IMR-90 (cell line): Measurements from ENCODE around the gene TMPRSS7. TPM values are rescaled to one million over a fixed set of nuclear protein-coding genes. Genes with fewer than 3 reads are reported as not detected.
A peak's percentile ranks its signal among the peaks of the same experiment; 100 is the strongest.

Source experiments
- ATAC-seq: fragments of 200-7000 bp; cut with Tn5 transposase; 2 replicates; pipeline ENCODE4 v1.9.1; 2020; ENCODE audit warnings: low read depth, mild to moderate bottlenecking, moderate library complexity
- BruUV-seq: library from RNA; stranded (reverse); fragments of 400-500 nt; replicated peaks from 2 replicates; lab custom pipeline; 2021; lab: Mats Ljungman, UMichigan
- CTCF ChIA-PET: fragments of 300-600 bp; formaldehyde crosslinking; extraction: SDS; loops from one replicate; lab custom pipeline; 2021; ENCODE audit warnings: antibody characterized with exemption; lab: Yijun Ruan, JAX
- POLR2A ChIA-PET: fragments of 300-600 bp; sonication (Branson Sonifier 250); formaldehyde crosslinking; loops from one replicate; lab custom pipeline; 2022; ENCODE audit warnings: antibody characterized with exemption; ENCODE audit not compliant: unreplicated experiment; lab: Charles Lee
- DNase-seq: peaks from one replicate; pipeline ENCODE4 v3.0.0; 2013
- H2AFZ ChIP-seq: replicated peaks from 2 replicates; pipeline ENCODE3; 2013; ENCODE audit warnings: low read length, mild to moderate bottlenecking; ENCODE audit not compliant: poor library complexity
- H2AK5ac ChIP-seq: 2 replicates; pipeline ENCODE4 v1.6.1; 2013; ENCODE audit warnings: low read depth, low read length, inconsistent platforms
- H2AK9ac ChIP-seq: replicated peaks from 2 replicates; pipeline ENCODE3; 2013; ENCODE audit warnings: mild to moderate bottlenecking, low read depth, low read length, moderate library complexity; ENCODE audit not compliant: poor library complexity
- H2BK120ac ChIP-seq: 2 replicates; pipeline ENCODE4 v1.6.1; 2013; ENCODE audit warnings: low read depth, low read length, inconsistent platforms
- H2BK15ac ChIP-seq: 3 replicates; pipeline ENCODE4 v1.6.1; 2013; ENCODE audit warnings: low read depth, low read length, inconsistent platforms
- H2BK20ac ChIP-seq: 2 replicates; pipeline ENCODE4 v1.6.1; 2013; ENCODE audit warnings: low read depth, mild to moderate bottlenecking, inconsistent platforms, low read length, moderate library complexity
- H2BK5ac ChIP-seq: 2 replicates; pipeline ENCODE4 v1.6.1; 2013; ENCODE audit warnings: mild to moderate bottlenecking, low read depth, low read length, inconsistent platforms; ENCODE audit not compliant: poor library complexity, severe bottlenecking
- H3K14ac ChIP-seq: replicated peaks from 2 replicates; pipeline ENCODE4 v1.6.1; 2013; ENCODE audit warnings: low read depth, low read length, inconsistent platforms
- H3K18ac ChIP-seq: 2 replicates; pipeline ENCODE4 v1.6.1; 2013; ENCODE audit warnings: low read depth, low read length, control low read depth
- H3K23ac ChIP-seq: 2 replicates; pipeline ENCODE4 v1.6.1; 2013; ENCODE audit warnings: low read depth, low read length, inconsistent platforms
- H3K27ac ChIP-seq: 2 replicates; pipeline ENCODE4 v1.5.1; 2013; ENCODE audit warnings: mild to moderate bottlenecking, control low read depth, low read length; ENCODE audit not compliant: insufficient read depth
- H3K27me3 ChIP-seq: 2 replicates; pipeline ENCODE4 v1.6.1; 2013; ENCODE audit warnings: low read length; ENCODE audit not compliant: control insufficient read depth, insufficient read depth
- H3K36me3 ChIP-seq: 2 replicates; pipeline ENCODE4 v1.6.1; 2013; ENCODE audit warnings: low read length, mixed read lengths; ENCODE audit not compliant: control insufficient read depth, insufficient read depth
- H3K4ac ChIP-seq: 2 replicates; pipeline ENCODE4 v1.6.1; 2013; ENCODE audit warnings: low read depth, low read length, inconsistent platforms
- H3K4me1 ChIP-seq: 2 replicates; pipeline ENCODE4 v1.6.1; 2013; ENCODE audit warnings: low read length, mixed read lengths; ENCODE audit not compliant: control insufficient read depth, insufficient read depth
- H3K4me2 ChIP-seq: 2 replicates; pipeline ENCODE4 v1.6.1; 2013; ENCODE audit warnings: low read depth, mild to moderate bottlenecking, control low read depth, low read length, moderate library complexity
- H3K4me3 ChIP-seq: 2 replicates; pipeline ENCODE4 v1.5.1; 2013; ENCODE audit warnings: low read depth, mild to moderate bottlenecking, control low read depth, low read length, moderate library complexity; ENCODE audit not compliant: insufficient read depth
- H3K56ac ChIP-seq: 2 replicates; pipeline ENCODE4 v1.6.1; 2013; ENCODE audit warnings: low read length, inconsistent platforms; ENCODE audit not compliant: insufficient read depth; ENCODE audit errors: extremely low read depth
- H3K79me1 ChIP-seq, 2 experiments: 2 replicates each; pipeline ENCODE4 v1.6.1; 2013; ENCODE audit warnings: low read length in 2 of 2, inconsistent platforms in 1 of 2, low read depth in 1 of 2
- H3K9ac ChIP-seq: 2 replicates; pipeline ENCODE4 v1.6.1; 2013; ENCODE audit warnings: low read depth, low read length, control low read depth
- H3K9me1 ChIP-seq: 2 replicates; pipeline ENCODE4 v1.6.1; 2013; ENCODE audit warnings: low read length, inconsistent platforms; ENCODE audit not compliant: insufficient read depth
- H3K9me3 ChIP-seq: 2 replicates; pipeline ENCODE4 v1.6.1; 2013; ENCODE audit warnings: low read length; ENCODE audit not compliant: control insufficient read depth, insufficient read depth
- H4K20me1 ChIP-seq: 2 replicates; pipeline ENCODE4 v1.6.1; 2013; ENCODE audit warnings: low read length, inconsistent platforms; ENCODE audit not compliant: insufficient read depth
- H4K5ac ChIP-seq: 2 replicates; pipeline ENCODE4 v1.6.1; 2013; ENCODE audit warnings: mild to moderate bottlenecking, low read depth, low read length, control low read depth
- H4K8ac ChIP-seq, 2 experiments: 2 replicates each; pipeline ENCODE4 v1.6.1; 2013; ENCODE audit warnings: low read depth in 2 of 2, low read length in 2 of 2, control low read depth in 1 of 2, inconsistent platforms in 1 of 2
- H4K91ac ChIP-seq: 2 replicates; pipeline ENCODE4 v1.6.1; 2013; ENCODE audit warnings: low read depth, low read length, inconsistent platforms; ENCODE audit not compliant: insufficient read depth
- BHLHE40 ChIP-seq: fragments of 150-350 bp; IDR thresholded peaks from 2 replicates; pipeline ENCODE4 v1.6.1; 2016; ENCODE audit warnings: mild to moderate bottlenecking, low read depth, low read length
- CEBPB ChIP-seq: IDR thresholded peaks from 2 replicates; pipeline ENCODE4 v1.6.1; 2012; ENCODE audit warnings: low read depth, low read length, improper control_type of control experiment
- FOS ChIP-seq: fragments of 150-350 bp; IDR thresholded peaks from 2 replicates; pipeline ENCODE4 v1.6.1; 2016; ENCODE audit warnings: low read depth, low read length
- MAFK ChIP-seq: IDR thresholded peaks from 2 replicates; pipeline ENCODE4 v1.6.1; 2012; ENCODE audit warnings: low read depth, low read length, improper control_type of control experiment
- MAZ ChIP-seq: IDR thresholded peaks from 2 replicates; pipeline ENCODE4 v1.6.1; 2012; ENCODE audit warnings: low read depth, mild to moderate bottlenecking, low read length, improper control_type of control experiment, moderate library complexity, borderline replicate concordance
- NFE2L2 ChIP-seq: fragments of 150-350 bp; IDR thresholded peaks from 2 replicates; pipeline ENCODE4 v1.6.1; 2016; ENCODE audit warnings: low read depth, mild to moderate bottlenecking, low read length
- POLR2A ChIP-seq: IDR thresholded peaks from 2 replicates; pipeline ENCODE4 v1.6.1; 2012; ENCODE audit warnings: mild to moderate bottlenecking, low read depth, low read length
- RAD21 ChIP-seq: IDR thresholded peaks from 2 replicates; pipeline ENCODE4 v1.6.1; 2012; ENCODE audit warnings: low read length, improper control_type of control experiment
- RCOR1 ChIP-seq: IDR thresholded peaks from 2 replicates; pipeline ENCODE4 v1.6.1; 2012; ENCODE audit warnings: mild to moderate bottlenecking, low read length, improper control_type of control experiment; ENCODE audit not compliant: insufficient replicate concordance
- RFX5 ChIP-seq: IDR thresholded peaks from 2 replicates; pipeline ENCODE4 v1.8.0; 2012; ENCODE audit warnings: low read depth, mild to moderate bottlenecking, low read length, moderate library complexity
- WGBS, 2 experiments: methylation state at CpG; one replicate each; pipeline versions ENCODE4 v1.1.5 to v1.1.7; 2013; ENCODE audit warnings: missing lambda C conversion rate in 2 of 2; ENCODE audit not compliant: insufficient read length in 1 of 2; ENCODE audit errors: extremely low coverage in 2 of 2; 5-methylcytosine and 5-hydroxymethylcytosine counted together
- dilution Hi-C: fragments of 300-500 bp; cut with HindIII; formaldehyde crosslinking; loops from one replicate; pipeline ENCODE4 v1.14.3; 2018; ENCODE audit warnings: low sequenced_read_pairs; ENCODE audit not compliant: unreplicated experiment
- in situ Hi-C: fragments of 300-500 bp; cut with MboI; formaldehyde crosslinking; loops from 3 replicates; pipeline ENCODE4 v1.14.3; 2019; ENCODE audit warnings: low sequenced_read_pairs, inconsistent platforms, mixed read lengths
- intact Hi-C: fragments of 100-400 bp; cut with micrococcal nuclease; formaldehyde crosslinking; loops from 2 replicates; pipeline ENCODE4 v1.10.0; 2022
- polyA plus RNA-seq, 3 experiments: library from polyadenylated mRNA; depleted of rRNA; stranded (reverse); fragments of >200 nt; gene quantifications; 2 replicates each; pipeline ENCODE4 v1.2.3, GENCODE V29; 2012; ENCODE audit warnings: low replicate concordance in 1 of 3
- total RNA-seq: library from RNA; depleted of rRNA; stranded (reverse); fragments of >200 nt; gene quantifications from 2 replicates; pipeline ENCODE4 v1.2.3, GENCODE V29; 2012
- TF ChIP-seq, protein P1 (sequence below): conservative IDR thresholded peaks from 2 replicates; pipeline ENCODE4 v1.5.1; 2012; ENCODE audit warnings: mild to moderate bottlenecking, low read depth, low read length, improper control_type of control experiment
- TF ChIP-seq, protein P2 (sequence below): fragments of 150-350 bp; IDR thresholded peaks from 2 replicates; pipeline ENCODE4 v1.6.1; 2017; ENCODE audit warnings: mild to moderate bottlenecking, antibody characterized with exemption, low read length, low read depth
- TF ChIP-seq, protein P3 (sequence below): fragments of 150-350 bp; IDR thresholded peaks from 2 replicates; pipeline ENCODE4 v1.6.1; 2016; ENCODE audit warnings: low read depth, mild to moderate bottlenecking, low read length, moderate library complexity, borderline replicate concordance

The TMPRSS7 gene
- total and polyA plus RNA-seq, 2 of the 4 experiments (the other 2 are of a cell fraction): 0.07 TPM; not detected in 1

DNA sequence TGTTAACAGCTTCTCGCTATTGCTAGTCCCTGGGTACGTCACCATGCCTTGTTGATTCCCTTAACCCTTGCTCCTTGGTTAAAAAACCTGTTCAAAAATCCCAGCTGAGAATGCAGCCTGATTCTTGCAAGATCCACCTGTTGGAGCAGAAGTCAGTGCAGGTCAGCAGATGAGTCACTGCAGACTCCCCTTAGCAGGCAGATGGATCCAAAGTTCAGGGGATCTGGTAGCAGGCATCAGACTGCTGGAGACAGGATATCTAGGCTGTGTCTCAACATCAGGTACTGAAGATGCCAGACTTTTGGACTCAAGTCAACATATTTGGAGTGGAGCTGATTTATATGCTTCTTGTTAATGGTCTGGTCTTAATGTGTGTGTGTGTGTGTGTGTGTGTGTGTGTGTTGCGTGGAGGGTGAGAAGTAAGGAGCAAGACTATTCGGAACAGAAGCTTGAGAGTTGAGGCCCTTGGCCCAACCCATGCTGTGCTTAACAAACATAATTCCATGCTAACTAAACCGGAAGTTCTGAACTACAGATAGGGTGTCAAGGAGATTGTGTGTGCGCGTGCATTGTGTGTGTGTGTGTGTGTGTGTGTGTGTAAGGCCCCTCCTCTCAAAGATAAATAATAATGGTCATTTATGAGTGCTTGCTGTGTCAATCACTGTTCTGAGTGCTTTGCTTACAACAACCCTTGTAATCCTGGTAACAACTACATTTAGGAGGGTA, 50.6 kb downstream of the TMPRSS7 start:
- H3K18ac ChIP-seq: no peak overlapping the region
- no peak overlapping the region for H3K9ac ChIP-seq
- no peak overlapping the region for H2AK9ac ChIP-seq
- no peaks in the 10 kb centered on the region for H3K27me3 ChIP-seq
- H4K8ac ChIP-seq: peak overlapping the region in 1 of 2 experiments; percentile 63; a peak in 1 of 4 replicates
- peaks cover 10 to 21% of the 10 kb centered on the region in 2 experiments; a peak in 3 of 4 replicates for H3K79me1 ChIP-seq
- H3K4me2 ChIP-seq: no peak overlapping the region
- DNase-seq (no peak), ATAC-seq (no peak)
- H2AK5ac ChIP-seq: no peak overlapping the region
- ChIA-PET CTCF (no interaction called here), POLR2A (no interaction called here)
- H4K20me1 ChIP-seq: no peaks in the 10 kb centered on the region
- peaks cover 4% of the 10 kb centered on the region for H3K4me1 ChIP-seq
- H2BK5ac ChIP-seq: no peak overlapping the region
- no peak overlapping the region for H3K14ac ChIP-seq
- WGBS, 2 experiments: 94% methylated on average over 2 of the region's 7 CpGs; no CpG with 5 or more reads in 1 of the 2 experiments
- no peak overlapping the region for H2AFZ ChIP-seq
- no peak overlapping the region for H2BK15ac ChIP-seq
- no peaks in the 10 kb centered on the region for H3K9me3 ChIP-seq
- dilution Hi-C loops (no loop called here), intact Hi-C loops (no loop called here), in situ Hi-C loops (no loop called here)
- H3K4ac ChIP-seq: no peak overlapping the region
- BruUV-seq: no TSS peak
- no peak for TF ChIP-seq FOS
- no peak for TF ChIP-seq CEBPB
- no peak for TF ChIP-seq RAD21
- TF ChIP-seq, protein P1, sequence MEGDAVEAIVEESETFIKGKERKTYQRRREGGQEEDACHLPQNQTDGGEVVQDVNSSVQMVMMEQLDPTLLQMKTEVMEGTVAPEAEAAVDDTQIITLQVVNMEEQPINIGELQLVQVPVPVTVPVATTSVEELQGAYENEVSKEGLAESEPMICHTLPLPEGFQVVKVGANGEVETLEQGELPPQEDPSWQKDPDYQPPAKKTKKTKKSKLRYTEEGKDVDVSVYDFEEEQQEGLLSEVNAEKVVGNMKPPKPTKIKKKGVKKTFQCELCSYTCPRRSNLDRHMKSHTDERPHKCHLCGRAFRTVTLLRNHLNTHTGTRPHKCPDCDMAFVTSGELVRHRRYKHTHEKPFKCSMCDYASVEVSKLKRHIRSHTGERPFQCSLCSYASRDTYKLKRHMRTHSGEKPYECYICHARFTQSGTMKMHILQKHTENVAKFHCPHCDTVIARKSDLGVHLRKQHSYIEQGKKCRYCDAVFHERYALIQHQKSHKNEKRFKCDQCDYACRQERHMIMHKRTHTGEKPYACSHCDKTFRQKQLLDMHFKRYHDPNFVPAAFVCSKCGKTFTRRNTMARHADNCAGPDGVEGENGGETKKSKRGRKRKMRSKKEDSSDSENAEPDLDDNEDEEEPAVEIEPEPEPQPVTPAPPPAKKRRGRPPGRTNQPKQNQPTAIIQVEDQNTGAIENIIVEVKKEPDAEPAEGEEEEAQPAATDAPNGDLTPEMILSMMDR: no peak
- no peak for TF ChIP-seq POLR2A
- no peak for TF ChIP-seq NFE2L2
- TF ChIP-seq RFX5: no peak
- TF ChIP-seq BHLHE40: no peak
- TF ChIP-seq MAFK: no peak
- TF ChIP-seq, protein P2, sequence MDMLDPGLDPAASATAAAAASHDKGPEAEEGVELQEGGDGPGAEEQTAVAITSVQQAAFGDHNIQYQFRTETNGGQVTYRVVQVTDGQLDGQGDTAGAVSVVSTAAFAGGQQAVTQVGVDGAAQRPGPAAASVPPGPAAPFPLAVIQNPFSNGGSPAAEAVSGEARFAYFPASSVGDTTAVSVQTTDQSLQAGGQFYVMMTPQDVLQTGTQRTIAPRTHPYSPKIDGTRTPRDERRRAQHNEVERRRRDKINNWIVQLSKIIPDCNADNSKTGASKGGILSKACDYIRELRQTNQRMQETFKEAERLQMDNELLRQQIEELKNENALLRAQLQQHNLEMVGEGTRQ: no peak
- TF ChIP-seq MAZ: no peak
- TF ChIP-seq, protein P3, sequence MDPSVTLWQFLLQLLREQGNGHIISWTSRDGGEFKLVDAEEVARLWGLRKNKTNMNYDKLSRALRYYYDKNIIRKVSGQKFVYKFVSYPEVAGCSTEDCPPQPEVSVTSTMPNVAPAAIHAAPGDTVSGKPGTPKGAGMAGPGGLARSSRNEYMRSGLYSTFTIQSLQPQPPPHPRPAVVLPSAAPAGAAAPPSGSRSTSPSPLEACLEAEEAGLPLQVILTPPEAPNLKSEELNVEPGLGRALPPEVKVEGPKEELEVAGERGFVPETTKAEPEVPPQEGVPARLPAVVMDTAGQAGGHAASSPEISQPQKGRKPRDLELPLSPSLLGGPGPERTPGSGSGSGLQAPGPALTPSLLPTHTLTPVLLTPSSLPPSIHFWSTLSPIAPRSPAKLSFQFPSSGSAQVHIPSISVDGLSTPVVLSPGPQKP: no peak
- no peak for TF ChIP-seq RCOR1
- H2BK20ac ChIP-seq: no peak overlapping the region
- no peak overlapping the region for H3K4me3 ChIP-seq
- H2BK120ac ChIP-seq: no peak overlapping the region
- no peak overlapping the region for H4K91ac ChIP-seq
- H3K56ac ChIP-seq: no peak overlapping the region
- H3K27ac ChIP-seq: no peak overlapping the region
- H3K36me3 ChIP-seq: no peaks in the 10 kb centered on the region
- H4K5ac ChIP-seq: no peak overlapping the region
- no peak overlapping the region for H3K23ac ChIP-seq
- peaks cover 5% of the 10 kb centered on the region for H3K9me1 ChIP-seq
